Lower leg skin (tissue), 4 donors: Measurements from ENCODE around the gene CYP4F12. TPM values are rescaled to one million over a fixed set of nuclear protein-coding genes. Genes with fewer than 3 reads are reported as not detected.

ENCODE experiments used
- DNase-seq, 2 donors: peaks; one replicate each; pipeline ENCODE4 v3.0.0-alpha.2; 2019; ENCODE audit warnings: low spot score in 2 of 2
- H3K4me3 ChIP-seq: fragments of 200-600 bp; sonication (generic); 2 replicates; pipeline ENCODE4 v1.5.1; 2017; ENCODE audit warnings: mild to moderate bottlenecking, low read depth; ENCODE audit not compliant: poor library complexity, severe bottlenecking
- CTCF ChIP-seq, 3 donors: fragments of 450-650 bp; IDR thresholded peaks; one replicate each; pipeline ENCODE4 v1.5.1; 2016; ENCODE audit warnings: antibody characterized with exemption in 3 of 3, mild to moderate bottlenecking in 3 of 3, moderate library complexity in 2 of 3
- POLR2A ChIP-seq, 2 donors: fragments of 450-650 bp; IDR thresholded peaks; one replicate each; pipeline ENCODE4 v1.6.1; 2016 to 2017; ENCODE audit warnings: antibody characterized with exemption in 2 of 2, mild to moderate bottlenecking in 1 of 2, moderate library complexity in 1 of 2
- WGBS, 2 donors: methylation state at CpG; one replicate each; pipeline ENCODE4 v1.1.5; 2018; 5-methylcytosine and 5-hydroxymethylcytosine counted together
- intact Hi-C: fragments of 100-400 bp; cut with DNase I; formaldehyde crosslinking; loops from one replicate; pipeline ENCODE4 v1.15.0; 2023; ENCODE audit warnings: low total_unique reads
- total RNA-seq, 4 donors: library from RNA; depleted of rRNA; stranded (reverse); fragments of >200 nt; gene quantifications; one replicate each; pipeline ENCODE4 v1.1.0, GENCODE V29; 2016

Gene CYP4F12
- total RNA-seq, 4 donors from 2014 or later, result 40.8 to 100 (median 85.7) TPM

GRCh38 chr19:15633082-15633835 is 39.6 kb upstream of the CYP4F12 start:
- WGBS, 2 donors, result 51 to 66% methylated on average over 5 of the region's 5 CpGs
- intact Hi-C loops, result no loop called here
- TF ChIP-seq CTCF (IDR thresholded peaks at IDR 0.05) (no peak), POLR2A (IDR thresholded peaks at IDR 0.05) (no peak)
- DNase-seq, result no peak
- H3K4me3 ChIP-seq, result no peak overlapping the region

GRCh38 chr19:15634105-15634504 is 38.8 kb upstream of the CYP4F12 start:
- intact Hi-C loops, result no loop called here
- no peak overlapping the region for H3K4me3 ChIP-seq
- TF ChIP-seq POLR2A (IDR thresholded peaks at IDR 0.05), result no peak
- TF ChIP-seq CTCF (IDR thresholded peaks at IDR 0.05), result no peak
- DNase-seq, result no peak
- 69 to 74% methylated on average over 3 of the region's 3 CpGs for WGBS, 2 donors

- intact Hi-C loops, result no loop called here
- no peak for TF ChIP-seq CTCF (IDR thresholded peaks at IDR 0.05)
- 53 to 55% methylated on average over 2 of the region's 2 CpGs for WGBS, 2 donors
- H3K4me3 ChIP-seq, result no peak overlapping the region
- DNase-seq, result no peak
Measured at GRCh38 chr19:15635016-15635805, 37.7 kb upstream of the CYP4F12 start.

GRCh38 chr19:15636026-15636425 is 36.9 kb upstream of the CYP4F12 start:
- intact Hi-C loops, result no loop called here
- WGBS, 2 donors, result 79 to 87% methylated on average over 2 of the region's 2 CpGs
- no peak overlapping the region for H3K4me3 ChIP-seq
- no peak for TF ChIP-seq CTCF (IDR thresholded peaks at IDR 0.05)
- no peak for TF ChIP-seq POLR2A (IDR thresholded peaks at IDR 0.05)
- DNase-seq, result no peak

GRCh38 chr19:15639596-15639995 is 33.3 kb upstream of the CYP4F12 start:
- TF ChIP-seq CTCF (IDR thresholded peaks at IDR 0.05), result no peak
- TF ChIP-seq POLR2A (IDR thresholded peaks at IDR 0.05), result no peak
- DNase-seq, result no peak
- intact Hi-C loops, result no loop called here
- no peak overlapping the region for H3K4me3 ChIP-seq
